ENCODE measurements around the gene CSPG4.
A peak's percentile ranks its signal among the peaks of the same experiment; 100 is the strongest.

DNA sequence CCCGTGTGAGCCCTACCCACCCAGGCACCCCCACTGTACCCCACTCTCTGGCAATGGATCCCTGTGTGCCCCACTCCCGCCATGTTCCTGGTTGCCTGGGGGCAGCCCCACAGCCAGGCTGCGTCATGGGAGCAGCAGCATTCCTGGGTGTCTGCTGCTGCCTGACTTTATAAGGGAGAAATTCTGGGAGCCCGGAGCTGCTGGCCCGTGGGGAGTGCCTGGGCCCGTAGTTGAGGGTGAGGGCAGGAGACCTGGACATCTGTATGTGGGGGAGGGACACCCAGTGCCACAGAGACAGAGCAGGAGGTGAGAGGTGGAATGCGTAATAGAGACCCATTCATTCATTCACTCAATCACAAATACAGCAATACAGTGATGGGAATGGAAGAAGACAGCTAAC lies 15.1 kb downstream of the CSPG4 start:
- TF ChIP-seq EP300 (IDR thresholded peaks at IDR 0.05) = peak; percentile 90
- peak in 1 of 3 donors; percentile 55 for TF ChIP-seq POLR2AphosphoS5 (IDR thresholded peaks at IDR 0.05)
